Measurements from ENCODE around the gene PTPN4.

Gene PTPN4

DNA sequence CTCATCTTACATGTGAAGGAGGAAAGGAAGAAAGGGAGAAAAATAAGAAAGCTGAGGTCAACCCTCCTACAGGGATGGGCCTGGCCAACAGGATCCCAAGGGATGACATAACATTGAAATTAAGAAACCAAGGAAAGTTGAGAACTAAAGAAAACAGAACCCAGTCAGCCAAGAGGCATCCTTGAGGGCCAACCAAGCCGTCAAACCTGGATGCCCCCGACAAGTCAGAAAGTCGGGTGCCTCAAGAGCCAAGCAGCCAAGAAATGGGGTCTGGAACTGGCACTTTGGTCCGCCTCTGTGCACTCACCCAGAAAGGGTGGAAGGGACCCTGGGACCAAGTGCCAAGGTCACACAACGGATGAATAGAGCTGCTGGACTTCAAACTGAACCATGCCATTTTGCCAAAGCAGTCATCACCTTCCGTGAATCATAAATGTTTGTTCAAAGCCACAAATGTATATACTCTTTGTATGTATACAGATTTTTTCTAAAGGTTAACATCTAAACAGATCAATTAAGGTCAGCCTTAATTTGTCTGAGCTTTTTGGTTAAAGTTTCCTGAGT is 27.0 kb upstream of the PTPN4 start:
- TF ChIP-seq, protein P1, sequence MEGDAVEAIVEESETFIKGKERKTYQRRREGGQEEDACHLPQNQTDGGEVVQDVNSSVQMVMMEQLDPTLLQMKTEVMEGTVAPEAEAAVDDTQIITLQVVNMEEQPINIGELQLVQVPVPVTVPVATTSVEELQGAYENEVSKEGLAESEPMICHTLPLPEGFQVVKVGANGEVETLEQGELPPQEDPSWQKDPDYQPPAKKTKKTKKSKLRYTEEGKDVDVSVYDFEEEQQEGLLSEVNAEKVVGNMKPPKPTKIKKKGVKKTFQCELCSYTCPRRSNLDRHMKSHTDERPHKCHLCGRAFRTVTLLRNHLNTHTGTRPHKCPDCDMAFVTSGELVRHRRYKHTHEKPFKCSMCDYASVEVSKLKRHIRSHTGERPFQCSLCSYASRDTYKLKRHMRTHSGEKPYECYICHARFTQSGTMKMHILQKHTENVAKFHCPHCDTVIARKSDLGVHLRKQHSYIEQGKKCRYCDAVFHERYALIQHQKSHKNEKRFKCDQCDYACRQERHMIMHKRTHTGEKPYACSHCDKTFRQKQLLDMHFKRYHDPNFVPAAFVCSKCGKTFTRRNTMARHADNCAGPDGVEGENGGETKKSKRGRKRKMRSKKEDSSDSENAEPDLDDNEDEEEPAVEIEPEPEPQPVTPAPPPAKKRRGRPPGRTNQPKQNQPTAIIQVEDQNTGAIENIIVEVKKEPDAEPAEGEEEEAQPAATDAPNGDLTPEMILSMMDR (conservative IDR thresholded peaks at IDR 0.05; ENCODE audit: low read depth, low read length), result no peak
- no peak overlapping the region for H3K4me3 ChIP-seq (ENCODE audit: low read depth, low read length)
- no peak for DNase-seq (ENCODE audit: low read depth)

DNA sequence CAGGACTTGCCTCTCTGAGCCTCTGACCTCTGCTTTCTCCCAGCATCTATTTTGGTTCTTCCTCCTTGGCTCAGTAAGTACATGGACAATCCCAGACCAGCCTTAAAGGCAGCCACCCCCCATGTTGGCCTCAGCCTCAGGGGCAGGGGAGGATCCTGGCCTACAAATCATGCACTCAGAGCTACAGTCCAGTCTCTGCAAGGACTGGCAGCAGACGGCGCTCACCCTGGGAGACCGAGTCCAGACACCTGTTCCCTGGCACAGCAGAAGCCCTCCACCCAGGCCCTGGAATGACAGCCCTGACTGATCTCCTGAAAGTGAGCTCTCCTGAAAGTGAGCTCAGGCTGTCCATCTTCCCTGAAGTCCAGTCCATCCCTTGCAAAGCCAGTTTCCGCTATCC is 25.7 kb upstream of the PTPN4 start:
- DNase-seq (ENCODE audit: low read depth), result no peak
- TF ChIP-seq, protein P1 (conservative IDR thresholded peaks at IDR 0.05; ENCODE audit: low read depth, low read length), result no peak
- no peak overlapping the region for H3K4me3 ChIP-seq (ENCODE audit: low read depth, low read length)

DNA sequence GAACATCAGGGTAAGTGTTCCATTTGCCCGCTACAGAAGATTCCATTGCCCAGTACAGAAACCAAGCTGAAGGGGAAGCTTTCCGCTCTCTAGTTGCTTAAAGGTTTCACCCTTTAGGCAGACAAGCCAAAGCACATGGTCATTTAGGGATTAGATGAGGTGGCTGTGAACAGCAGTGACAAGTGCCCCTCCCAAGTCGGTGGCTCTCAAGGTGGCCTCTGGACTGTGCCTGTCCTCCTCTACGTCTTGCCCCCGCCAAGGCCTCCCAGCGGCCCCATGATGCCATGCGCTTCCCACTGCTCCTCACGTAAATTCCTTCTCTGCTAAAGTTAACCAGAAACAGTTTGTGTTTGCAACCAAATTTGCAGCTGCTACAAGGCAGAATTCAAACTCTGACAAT is 24.2 kb upstream of the PTPN4 start:
- DNase-seq (ENCODE audit: low read depth), result no peak
- H3K4me3 ChIP-seq (ENCODE audit: low read depth, low read length), result no peak overlapping the region
- TF ChIP-seq, protein P1 (conservative IDR thresholded peaks at IDR 0.05; ENCODE audit: low read depth, low read length), result no peak

DNA sequence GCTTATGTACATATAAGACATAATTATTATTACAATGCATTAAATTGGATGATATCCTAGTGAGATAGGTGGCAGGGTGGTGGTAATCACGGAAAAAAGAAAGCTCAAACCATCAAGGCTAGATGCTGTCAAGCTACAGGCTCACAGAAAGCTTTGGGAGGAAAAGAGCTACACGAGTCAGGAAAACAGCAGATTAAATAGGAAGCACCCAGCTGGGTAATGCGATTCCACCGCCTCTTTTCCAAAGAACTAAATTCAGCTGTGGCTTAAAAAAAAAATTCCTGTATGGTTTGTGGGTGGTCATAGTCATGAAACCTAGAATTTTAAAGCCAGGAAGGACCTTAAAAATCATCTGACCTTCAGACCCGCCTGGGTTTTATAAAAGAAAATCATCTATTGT is 23.7 kb upstream of the PTPN4 start:
- no peak for DNase-seq (ENCODE audit: low read depth)
- no peak overlapping the region for H3K4me3 ChIP-seq (ENCODE audit: low read depth, low read length)
- TF ChIP-seq, protein P1 (conservative IDR thresholded peaks at IDR 0.05; ENCODE audit: low read depth, low read length), result no peak

DNA sequence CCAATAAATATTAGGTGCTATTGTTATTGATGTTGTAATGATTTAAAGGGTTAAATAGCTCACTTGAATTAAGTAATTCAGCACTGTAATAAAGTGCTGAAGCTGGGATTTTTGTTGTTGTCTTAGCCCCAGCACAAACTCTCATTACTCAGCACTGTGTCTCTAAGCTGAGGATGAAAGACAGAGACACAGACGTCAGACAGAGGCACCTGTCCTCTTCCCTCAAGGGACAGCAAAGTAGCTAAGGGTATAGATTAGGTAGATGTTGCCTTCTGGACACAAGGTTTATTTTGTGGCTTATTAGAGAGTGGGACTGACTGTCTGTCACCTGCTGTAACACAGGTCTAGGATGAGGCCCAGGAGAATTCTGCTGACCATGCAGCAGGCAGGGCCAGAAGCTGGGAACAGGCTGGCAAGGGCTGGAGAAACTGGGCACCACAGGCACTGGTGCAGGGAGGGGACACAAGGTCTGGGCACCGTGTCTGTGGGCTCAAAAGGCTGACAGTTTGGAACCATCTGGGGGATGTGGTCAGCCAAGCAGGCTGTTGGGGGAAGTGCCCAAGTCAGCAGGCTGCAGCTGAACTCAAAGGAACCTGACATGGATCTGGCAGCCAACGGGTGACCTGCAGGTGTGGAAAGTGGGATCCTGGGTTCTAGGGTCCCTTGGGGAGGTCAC is 20.0 kb upstream of the PTPN4 start:
- no peak overlapping the region for H3K4me3 ChIP-seq (ENCODE audit: low read depth, low read length)
- TF ChIP-seq, protein P1 (conservative IDR thresholded peaks at IDR 0.05; ENCODE audit: low read depth, low read length), result no peak
- DNase-seq (ENCODE audit: low read depth), result no peak

DNA sequence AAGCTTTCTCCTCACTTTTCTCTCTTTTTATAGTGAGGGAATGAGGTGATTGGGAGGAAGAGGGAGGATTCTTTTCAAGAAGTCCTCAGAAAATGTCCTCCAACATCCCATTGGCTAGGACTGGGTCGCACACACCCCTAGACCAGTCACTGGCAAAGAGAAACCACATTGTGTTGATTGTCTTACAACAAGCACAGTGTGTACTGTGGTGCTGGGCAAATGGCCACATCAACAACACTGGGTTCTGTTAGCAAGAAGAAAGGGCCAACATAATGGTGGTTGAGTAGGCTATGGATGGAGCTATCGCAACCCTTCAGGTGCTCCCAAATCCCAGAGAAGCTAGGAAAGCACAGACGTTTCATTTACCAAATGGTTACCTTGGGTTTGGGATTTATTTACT is 18.7 kb upstream of the PTPN4 start:
- no peak for DNase-seq (ENCODE audit: low read depth)
- H3K4me3 ChIP-seq (ENCODE audit: low read depth, low read length), result no peak overlapping the region
- TF ChIP-seq, protein P1 (conservative IDR thresholded peaks at IDR 0.05; ENCODE audit: low read depth, low read length), result no peak

DNA sequence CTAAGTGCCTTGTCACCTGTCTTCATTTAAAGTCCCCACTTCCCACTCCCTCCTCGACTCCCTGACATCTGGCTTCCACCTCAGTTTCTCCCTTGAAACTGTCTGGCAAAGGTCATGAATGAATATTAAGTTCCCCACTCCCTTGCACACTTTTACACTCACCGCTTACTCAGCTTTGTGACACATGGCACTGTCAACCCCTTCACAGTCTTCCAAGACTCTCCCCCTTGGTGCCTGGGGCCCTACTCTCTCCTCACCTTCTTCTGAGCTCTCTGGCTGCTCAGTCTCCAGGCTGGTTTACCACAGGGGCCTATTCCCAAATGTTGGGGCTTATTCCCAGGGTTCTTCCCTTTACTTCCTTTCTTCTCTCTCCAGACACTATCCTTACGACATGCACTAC is 17.9 kb upstream of the PTPN4 start:
- DNase-seq (ENCODE audit: low read depth), result no peak
- TF ChIP-seq, protein P1 (conservative IDR thresholded peaks at IDR 0.05; ENCODE audit: low read depth, low read length), result no peak
- no peak overlapping the region for H3K4me3 ChIP-seq (ENCODE audit: low read depth, low read length)

Measured in choroid plexus epithelial cell (primary cell).